ENCODE results near the gene FCN2. TPM values are rescaled to one million over a fixed set of nuclear protein-coding genes. Genes with fewer than 3 reads are reported as not detected.

The FCN2 gene
- total RNA-seq, 1 experiment from 2014 or later = not detected

DNA sequence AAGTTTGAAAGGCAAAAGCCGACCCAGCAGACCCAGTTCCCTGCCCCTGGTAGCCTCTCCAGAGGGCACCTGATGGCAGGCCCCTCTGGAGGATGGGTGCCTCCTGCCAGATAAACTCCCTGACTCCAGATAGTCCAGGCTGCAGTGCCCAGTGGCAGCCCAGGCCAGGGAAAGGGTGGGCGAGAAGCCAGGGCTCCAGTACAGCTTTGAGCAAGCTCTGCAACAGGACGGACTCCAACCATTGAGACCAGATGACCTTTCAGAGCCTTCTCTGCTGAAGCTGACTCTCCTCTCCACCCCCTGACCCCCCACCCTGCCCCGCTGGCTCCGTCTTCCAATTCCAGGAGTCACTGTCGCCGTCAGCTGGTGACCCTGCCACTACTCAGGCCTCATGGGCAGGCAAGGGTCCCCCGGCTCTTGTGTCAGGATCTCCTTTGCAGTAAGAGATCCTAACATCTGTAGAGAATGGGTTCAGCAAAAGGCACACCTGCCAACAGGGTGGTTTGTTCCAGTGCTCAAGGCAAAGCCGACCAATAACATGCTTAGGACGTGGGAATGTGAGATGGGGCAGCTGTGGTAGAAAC lies 52.6 kb downstream of the FCN2 start:
- ChIA-PET POLR2A (no interaction called here), CTCF (no interaction called here), RAD21 (ENCODE audit: low non-redundant PET in 1 of 2, low total read pairs in 2 of 2, uncharacterized antibody in 2 of 2, unreplicated experiment in 2 of 2) (no interaction called here)
- H3K4me1 ChIP-seq (ENCODE audit: control insufficient read depth in 1 of 2, insufficient read depth in 2 of 2, low read length in 2 of 2) = no peaks in the 10 kb centered on the region
- H4K20me1 ChIP-seq (ENCODE audit: insufficient read depth) = no peaks in the 10 kb centered on the region
- no peaks in the 10 kb centered on the region for H3K36me3 ChIP-seq (ENCODE audit: control insufficient read depth in 1 of 2, insufficient read depth in 2 of 2, low read length in 2 of 2)
- intact Hi-C loops (cut with micrococcal nuclease) = no loop called here
- H3K9me2 ChIP-seq (ENCODE audit: insufficient read depth) = no peaks in the 10 kb centered on the region
- no peak overlapping the region for H3K9ac ChIP-seq (ENCODE audit: low read length)
- ATAC-seq = no peak
- no peak for DNase-seq (ENCODE audit: low read depth, low spot score)
- H3K4me3 ChIP-seq (replicated peaks in 1 of 2; ENCODE audit: low read depth in 1 of 2, low read length in 2 of 2) = no peak overlapping the region
- H3K79me2 ChIP-seq (ENCODE audit: insufficient read depth, low read length) = no peaks in the 10 kb centered on the region
- no peak overlapping the region for H2AFZ ChIP-seq (ENCODE audit: low read depth, low read length, poor library complexity, severe bottlenecking)
- peaks cover 8% of the 10 kb centered on the region; the same call in 1 of the 2 replicates for H3K27me3 ChIP-seq (ENCODE audit: insufficient read depth, low read length)
- BruUV-seq (replicated peaks) = no TSS peak
- H3K27ac ChIP-seq (ENCODE audit: low read depth, low read length) = no peak overlapping the region
- no peaks in the 10 kb centered on the region for H3K9me3 ChIP-seq (ENCODE audit: control insufficient read depth in 1 of 2, insufficient read depth in 1 of 2, low read depth in 1 of 2, low read length in 2 of 2)
- TF ChIP-seq POLR2A (IDR thresholded peaks at IDR 0.05; ENCODE audit: borderline replicate concordance, extremely low read depth, insufficient read depth, insufficient read length) = no peak
- no peak for TF ChIP-seq SP1 (IDR thresholded peaks at IDR 0.05; ENCODE audit: low read depth)
- TF ChIP-seq, protein P1, sequence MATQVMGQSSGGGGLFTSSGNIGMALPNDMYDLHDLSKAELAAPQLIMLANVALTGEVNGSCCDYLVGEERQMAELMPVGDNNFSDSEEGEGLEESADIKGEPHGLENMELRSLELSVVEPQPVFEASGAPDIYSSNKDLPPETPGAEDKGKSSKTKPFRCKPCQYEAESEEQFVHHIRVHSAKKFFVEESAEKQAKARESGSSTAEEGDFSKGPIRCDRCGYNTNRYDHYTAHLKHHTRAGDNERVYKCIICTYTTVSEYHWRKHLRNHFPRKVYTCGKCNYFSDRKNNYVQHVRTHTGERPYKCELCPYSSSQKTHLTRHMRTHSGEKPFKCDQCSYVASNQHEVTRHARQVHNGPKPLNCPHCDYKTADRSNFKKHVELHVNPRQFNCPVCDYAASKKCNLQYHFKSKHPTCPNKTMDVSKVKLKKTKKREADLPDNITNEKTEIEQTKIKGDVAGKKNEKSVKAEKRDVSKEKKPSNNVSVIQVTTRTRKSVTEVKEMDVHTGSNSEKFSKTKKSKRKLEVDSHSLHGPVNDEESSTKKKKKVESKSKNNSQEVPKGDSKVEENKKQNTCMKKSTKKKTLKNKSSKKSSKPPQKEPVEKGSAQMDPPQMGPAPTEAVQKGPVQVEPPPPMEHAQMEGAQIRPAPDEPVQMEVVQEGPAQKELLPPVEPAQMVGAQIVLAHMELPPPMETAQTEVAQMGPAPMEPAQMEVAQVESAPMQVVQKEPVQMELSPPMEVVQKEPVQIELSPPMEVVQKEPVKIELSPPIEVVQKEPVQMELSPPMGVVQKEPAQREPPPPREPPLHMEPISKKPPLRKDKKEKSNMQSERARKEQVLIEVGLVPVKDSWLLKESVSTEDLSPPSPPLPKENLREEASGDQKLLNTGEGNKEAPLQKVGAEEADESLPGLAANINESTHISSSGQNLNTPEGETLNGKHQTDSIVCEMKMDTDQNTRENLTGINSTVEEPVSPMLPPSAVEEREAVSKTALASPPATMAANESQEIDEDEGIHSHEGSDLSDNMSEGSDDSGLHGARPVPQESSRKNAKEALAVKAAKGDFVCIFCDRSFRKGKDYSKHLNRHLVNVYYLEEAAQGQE (IDR thresholded peaks at IDR 0.05; ENCODE audit: low read depth) = no peak
- TF ChIP-seq, protein P2, sequence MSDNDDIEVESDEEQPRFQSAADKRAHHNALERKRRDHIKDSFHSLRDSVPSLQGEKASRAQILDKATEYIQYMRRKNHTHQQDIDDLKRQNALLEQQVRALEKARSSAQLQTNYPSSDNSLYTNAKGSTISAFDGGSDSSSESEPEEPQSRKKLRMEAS (IDR thresholded peaks at IDR 0.05) = no peak
- no peak for TF ChIP-seq POLR2AphosphoS5 (IDR thresholded peaks at IDR 0.05; ENCODE audit: low read depth, low read length)
- TF ChIP-seq SRF (IDR thresholded peaks at IDR 0.05; ENCODE audit: low read depth) = no peak
- no peak overlapping the region for H3K4me2 ChIP-seq (ENCODE audit: low read length)
